RWPE1 (cell line): Measurements from ENCODE around the gene PRKD3.

Experiments used
- CTCF ChIA-PET: fragments of 350-600 bp; sonication (Branson Sonifier 250); formaldehyde crosslinking; extraction: SDS; loops from one replicate; lab custom pipeline; 2021; lab: Yijun Ruan, JAX
- POLR2A ChIA-PET: fragments of 400-600 bp; formaldehyde crosslinking; extraction: SDS; loops from one replicate; lab custom pipeline; 2020; ENCODE audit warnings: antibody characterized with exemption; ENCODE audit not compliant: low non-redundant PET; lab: Yijun Ruan, JAX
- DNase-seq: peaks from one replicate; pipeline ENCODE4 v3.0.0; 2012; ENCODE audit warnings: low spot score
- H3K27ac ChIP-seq: fragments of 450-650 bp; 2 replicates; pipeline ENCODE4 v1.5.1; 2017
- TF ChIP-seq, protein P1 (sequence below): fragments of 450-650 bp; conservative IDR thresholded peaks from 2 replicates; pipeline ENCODE4 v1.5.1; 2017; ENCODE audit warnings: low read depth, mild to moderate bottlenecking

Gene PRKD3

DNA sequence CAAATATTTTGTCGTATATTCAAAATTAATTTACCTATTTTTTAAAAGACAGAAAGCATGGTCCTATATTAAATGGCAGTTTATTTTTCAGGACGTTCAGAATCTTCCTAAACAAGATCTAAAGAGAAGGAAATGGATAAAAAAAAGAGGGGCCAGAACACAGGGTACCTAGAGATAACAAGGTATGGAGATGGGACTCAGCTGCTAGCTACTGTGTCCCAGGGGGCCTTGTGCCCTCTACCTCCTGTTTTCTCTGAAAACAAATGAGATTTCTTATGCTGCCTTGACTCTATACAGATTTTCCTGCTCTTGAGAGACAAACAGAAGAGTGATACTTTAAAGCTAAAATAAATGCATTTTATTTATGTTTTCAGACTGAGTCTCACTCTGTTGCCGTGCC lies 9.3 kb downstream of the PRKD3 start:
- ChIA-PET POLR2A (no interaction called here), CTCF (no interaction called here)
- H3K27ac ChIP-seq, result no peak overlapping the region
- DNase-seq, result no peak
- TF ChIP-seq, protein P1, sequence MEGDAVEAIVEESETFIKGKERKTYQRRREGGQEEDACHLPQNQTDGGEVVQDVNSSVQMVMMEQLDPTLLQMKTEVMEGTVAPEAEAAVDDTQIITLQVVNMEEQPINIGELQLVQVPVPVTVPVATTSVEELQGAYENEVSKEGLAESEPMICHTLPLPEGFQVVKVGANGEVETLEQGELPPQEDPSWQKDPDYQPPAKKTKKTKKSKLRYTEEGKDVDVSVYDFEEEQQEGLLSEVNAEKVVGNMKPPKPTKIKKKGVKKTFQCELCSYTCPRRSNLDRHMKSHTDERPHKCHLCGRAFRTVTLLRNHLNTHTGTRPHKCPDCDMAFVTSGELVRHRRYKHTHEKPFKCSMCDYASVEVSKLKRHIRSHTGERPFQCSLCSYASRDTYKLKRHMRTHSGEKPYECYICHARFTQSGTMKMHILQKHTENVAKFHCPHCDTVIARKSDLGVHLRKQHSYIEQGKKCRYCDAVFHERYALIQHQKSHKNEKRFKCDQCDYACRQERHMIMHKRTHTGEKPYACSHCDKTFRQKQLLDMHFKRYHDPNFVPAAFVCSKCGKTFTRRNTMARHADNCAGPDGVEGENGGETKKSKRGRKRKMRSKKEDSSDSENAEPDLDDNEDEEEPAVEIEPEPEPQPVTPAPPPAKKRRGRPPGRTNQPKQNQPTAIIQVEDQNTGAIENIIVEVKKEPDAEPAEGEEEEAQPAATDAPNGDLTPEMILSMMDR, result no peak

DNA sequence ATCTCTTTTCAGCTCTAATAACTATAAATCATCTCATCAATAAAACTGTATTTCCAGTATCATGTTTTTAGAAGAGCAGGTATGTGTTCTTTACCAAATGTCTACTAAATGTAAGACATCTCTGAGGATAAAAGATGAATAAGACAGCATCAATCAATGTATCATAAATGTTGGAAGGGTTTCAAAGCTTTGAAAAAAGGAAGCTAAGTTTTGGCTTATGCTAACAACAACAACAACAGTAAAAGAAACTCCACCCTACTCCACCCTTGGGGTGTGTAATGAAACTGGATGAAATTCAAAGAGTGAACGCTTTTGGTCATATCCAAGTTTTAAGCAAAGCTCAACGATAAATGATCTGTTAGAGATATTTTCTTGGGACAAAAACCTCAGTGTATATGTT lies 17.1 kb downstream of the PRKD3 start:
- POLR2A ChIA-PET, result no interaction called here
- no peak for DNase-seq
- TF ChIP-seq, protein P1, result no peak
- CTCF ChIA-PET, result no interaction called here
- no peak overlapping the region for H3K27ac ChIP-seq

DNA sequence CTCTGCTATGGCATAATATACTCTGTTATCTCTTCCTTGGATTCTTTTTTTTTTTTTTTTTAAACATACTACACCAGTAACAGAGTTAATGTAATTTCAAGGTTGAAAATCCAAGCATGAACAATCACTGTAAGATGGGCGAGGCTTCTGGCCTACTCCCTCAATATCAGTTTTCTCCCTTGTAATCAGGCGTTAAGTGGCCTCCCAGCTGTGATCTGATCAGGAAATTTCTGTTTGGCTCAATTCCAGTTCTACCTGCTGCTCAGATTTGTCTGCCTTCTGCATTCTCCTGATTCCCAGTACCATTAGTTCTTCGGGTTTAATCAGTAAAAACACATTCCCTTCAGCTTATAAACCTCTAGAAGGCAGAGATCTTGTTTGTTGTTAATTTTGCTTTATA lies 18.6 kb downstream of the PRKD3 start:
- ChIA-PET POLR2A (no interaction called here), CTCF (interaction anchor here (0.6 kb wide), 1 partner anchor 137 kb away, joined by 3 read pairs; no protein-coding TSS in a partner anchor)
- TF ChIP-seq, protein P1, result no peak
- no peak overlapping the region for H3K27ac ChIP-seq
- no peak for DNase-seq

DNA sequence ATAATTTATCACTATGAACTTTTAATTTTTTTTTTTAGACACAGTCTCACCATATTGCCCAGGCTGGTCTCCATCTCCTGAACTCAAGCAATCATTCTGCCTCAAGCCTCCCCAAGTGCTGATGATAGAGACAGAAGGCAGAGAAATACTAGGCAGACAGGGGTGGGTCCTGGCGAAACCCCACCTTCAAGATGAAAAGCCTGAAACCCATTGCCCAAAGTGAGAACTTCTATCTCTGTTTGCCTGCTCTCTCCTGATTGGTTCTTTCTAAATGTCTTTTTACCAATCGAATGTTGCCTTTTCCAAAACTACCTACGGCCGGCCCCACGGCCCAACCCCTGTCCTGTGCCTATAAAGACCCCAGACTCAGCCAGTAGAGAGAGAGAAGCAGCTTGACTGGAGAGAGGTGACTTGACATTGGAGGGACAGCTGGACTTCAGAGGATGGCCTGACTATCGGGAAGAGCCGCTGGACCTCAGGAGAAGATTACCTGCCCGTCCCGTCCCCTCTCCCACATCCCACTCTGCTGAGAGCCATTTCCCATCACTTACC lies 21.9 kb downstream of the PRKD3 start:
- H3K27ac ChIP-seq, result no peak overlapping the region
- TF ChIP-seq, protein P1, result no peak
- no peak for DNase-seq
- POLR2A ChIA-PET, result no interaction called here
- CTCF ChIA-PET, result interaction anchor here (0.5 kb wide), 1 partner anchor 19 kb away, joined by 4 read pairs; no protein-coding TSS in a partner anchor

DNA sequence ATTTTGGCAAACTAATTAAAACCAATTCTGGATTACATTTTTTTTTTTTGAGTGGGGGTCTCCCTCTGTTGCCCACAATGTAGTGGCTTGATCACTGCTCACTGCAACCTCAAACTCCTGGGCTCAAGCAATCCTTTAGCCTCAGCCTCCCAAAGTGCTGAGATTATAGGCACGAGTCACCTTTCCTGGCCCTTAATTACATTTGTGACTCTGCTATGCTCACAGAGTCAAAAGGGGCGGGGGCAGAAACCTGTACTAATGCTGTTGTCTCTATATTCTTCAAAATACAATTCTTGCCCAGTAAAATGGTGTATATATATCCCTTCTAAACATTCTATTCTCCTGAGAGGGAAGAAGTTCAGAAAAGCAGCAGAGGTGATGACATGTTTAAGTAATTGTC lies 23.2 kb downstream of the PRKD3 start:
- ChIA-PET CTCF (interaction anchor here (0.7 kb wide), 1 partner anchor 69 kb away, joined by 3 read pairs; no protein-coding TSS in a partner anchor), POLR2A (no interaction called here)
- H3K27ac ChIP-seq, result no peak overlapping the region
- DNase-seq, result no peak
- TF ChIP-seq, protein P1, result no peak

DNA sequence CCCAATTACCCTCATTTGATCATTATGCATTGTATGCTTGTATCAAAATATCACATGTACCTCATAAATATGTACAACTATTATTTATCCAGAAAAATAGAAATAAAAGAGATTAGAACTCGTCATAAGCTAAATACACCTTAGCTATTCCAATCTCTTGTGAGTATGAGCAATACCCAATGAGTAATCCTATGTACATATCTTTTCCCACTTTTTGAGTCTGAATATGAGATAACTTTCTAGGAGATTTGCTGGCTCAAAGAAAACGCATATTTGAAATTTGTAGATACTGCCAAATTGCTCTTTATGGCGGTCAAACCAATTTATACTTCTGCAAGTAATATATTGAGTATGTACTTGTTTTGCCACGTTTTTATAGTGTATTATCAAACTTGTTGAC lies 24.1 kb downstream of the PRKD3 start:
- ChIA-PET CTCF (interaction anchor here (0.7 kb wide), 1 partner anchor 69 kb away, joined by 3 read pairs; no protein-coding TSS in a partner anchor), POLR2A (no interaction called here)
- DNase-seq, result no peak
- no peak overlapping the region for H3K27ac ChIP-seq
- TF ChIP-seq, protein P1, result no peak
